T-helper 1 cell (primary cell): ENCODE data around the gene BBS9.

Source experiments
- DNase-seq, 5 donors: peaks; one replicate each; pipeline ENCODE4 v3.0.0-alpha.2; 2012 to 2020

BBS9 gene

GRCh38 chr7:33626869-33627268 lies 497.5 kb downstream of the BBS9 start:
- no peak for DNase-seq

- no peak for DNase-seq
These were observed 498.4 kb downstream of the BBS9 start for GRCh38 chr7:33627741-33628140.

- DNase-seq, result no peak
These were observed 499.5 kb downstream of the BBS9 start for GRCh38 chr7:33628894-33629293.

GRCh38 chr7:33630359-33630758 lies 501.0 kb downstream of the BBS9 start:
- DNase-seq, result no peak

GRCh38 chr7:33632322-33632721 lies 503.0 kb downstream of the BBS9 start:
- no peak for DNase-seq

- DNase-seq, result no peak
These were observed 503.6 kb downstream of the BBS9 start for GRCh38 chr7:33632840-33633525.

- DNase-seq, result no peak
These were observed 505.2 kb downstream of the BBS9 start for GRCh38 chr7:33634606-33635005.

- DNase-seq, result no peak
These were observed 507.0 kb downstream of the BBS9 start for GRCh38 chr7:33636359-33636758.

- no peak for DNase-seq
These were observed 510.3 kb downstream of the BBS9 start for GRCh38 chr7:33639552-33640197.

- no peak for DNase-seq
These were observed 511.4 kb downstream of the BBS9 start for GRCh38 chr7:33640741-33641140.

GRCh38 chr7:33642312-33642711 lies 512.9 kb downstream of the BBS9 start:
- no peak for DNase-seq

GRCh38 chr7:33643530-33643929 lies 514.2 kb downstream of the BBS9 start:
- DNase-seq, result no peak

GRCh38 chr7:33644489-33644888 lies 515.1 kb downstream of the BBS9 start:
- no peak for DNase-seq

- DNase-seq, result no peak
These were observed 515.7 kb downstream of the BBS9 start for GRCh38 chr7:33645104-33645503.

GRCh38 chr7:33646166-33646565 lies 516.8 kb downstream of the BBS9 start:
- DNase-seq, result no peak

GRCh38 chr7:33646891-33647391 lies 517.6 kb downstream of the BBS9 start:
- no peak for DNase-seq

- no peak for DNase-seq
These were observed 520.4 kb downstream of the BBS9 start for GRCh38 chr7:33649476-33650441.

GRCh38 chr7:33650828-33651227 lies 521.5 kb downstream of the BBS9 start:
- DNase-seq, result no peak

- no peak for DNase-seq
These were observed 522.7 kb downstream of the BBS9 start for GRCh38 chr7:33651998-33652515.

- DNase-seq, result no peak
These were observed 525.3 kb downstream of the BBS9 start for GRCh38 chr7:33654676-33655075.
